AG04450 (cell line): ENCODE data around the gene ZNF142. TPM values are rescaled to one million over a fixed set of nuclear protein-coding genes. Genes with fewer than 3 reads are reported as not detected.

Source experiments
- CTCF ChIA-PET: fragments of 300-600, 350-600 bp; formaldehyde crosslinking; extraction: SDS; loops from one replicate; lab custom pipeline; 2022; ENCODE audit warnings: antibody characterized with exemption, inconsistent platforms; lab: Charles Lee
- POLR2A ChIA-PET: fragments of 350-600 bp; formaldehyde crosslinking; extraction: SDS; loops from one replicate; lab custom pipeline; 2021; ENCODE audit warnings: antibody characterized with exemption, inconsistent platforms; lab: Yijun Ruan, JAX
- DNase-seq: peaks from one replicate; pipeline ENCODE4 v3.0.0-alpha.2; 2011; ENCODE audit warnings: low read depth, low spot score
- H3K27ac ChIP-seq: one replicate; pipeline ENCODE4 v1.5.1; 2012; ENCODE audit warnings: low read depth, low read length, control low read depth
- H3K27me3 ChIP-seq: one replicate; pipeline ENCODE4 v1.6.0; 2012; ENCODE audit warnings: low read length; ENCODE audit not compliant: control insufficient read depth, insufficient read depth
- H3K4me3 ChIP-seq: 2 replicates; pipeline ENCODE4 v1.5.1; 2011; ENCODE audit warnings: mild to moderate bottlenecking, low read depth, low read length, control low read depth
- H3K9me3 ChIP-seq: 2 replicates; pipeline ENCODE4 v1.5.1; 2012; ENCODE audit warnings: low read length; ENCODE audit not compliant: control insufficient read depth, insufficient read depth
- CTCF ChIP-seq: IDR thresholded peaks from 2 replicates; pipeline ENCODE4 v1.5.1; 2011; ENCODE audit warnings: low read depth, low read length, control low read depth, inconsistent platforms
- polyA minus RNA-seq: library from RNA; depleted of rRNA, polyadenylated mRNA; stranded (reverse); fragments of >200 nt; gene quantifications from 2 replicates; pipeline ENCODE4 v1.2.3, GENCODE V29; 2011; rRNA and poly(A)+ RNA removed
- polyA plus RNA-seq: library from polyadenylated mRNA; depleted of rRNA; stranded (reverse); fragments of >200 nt; gene quantifications from 2 replicates; pipeline ENCODE4 v1.2.3, GENCODE V29; 2011; rRNA removed

Gene ZNF142, protein sequence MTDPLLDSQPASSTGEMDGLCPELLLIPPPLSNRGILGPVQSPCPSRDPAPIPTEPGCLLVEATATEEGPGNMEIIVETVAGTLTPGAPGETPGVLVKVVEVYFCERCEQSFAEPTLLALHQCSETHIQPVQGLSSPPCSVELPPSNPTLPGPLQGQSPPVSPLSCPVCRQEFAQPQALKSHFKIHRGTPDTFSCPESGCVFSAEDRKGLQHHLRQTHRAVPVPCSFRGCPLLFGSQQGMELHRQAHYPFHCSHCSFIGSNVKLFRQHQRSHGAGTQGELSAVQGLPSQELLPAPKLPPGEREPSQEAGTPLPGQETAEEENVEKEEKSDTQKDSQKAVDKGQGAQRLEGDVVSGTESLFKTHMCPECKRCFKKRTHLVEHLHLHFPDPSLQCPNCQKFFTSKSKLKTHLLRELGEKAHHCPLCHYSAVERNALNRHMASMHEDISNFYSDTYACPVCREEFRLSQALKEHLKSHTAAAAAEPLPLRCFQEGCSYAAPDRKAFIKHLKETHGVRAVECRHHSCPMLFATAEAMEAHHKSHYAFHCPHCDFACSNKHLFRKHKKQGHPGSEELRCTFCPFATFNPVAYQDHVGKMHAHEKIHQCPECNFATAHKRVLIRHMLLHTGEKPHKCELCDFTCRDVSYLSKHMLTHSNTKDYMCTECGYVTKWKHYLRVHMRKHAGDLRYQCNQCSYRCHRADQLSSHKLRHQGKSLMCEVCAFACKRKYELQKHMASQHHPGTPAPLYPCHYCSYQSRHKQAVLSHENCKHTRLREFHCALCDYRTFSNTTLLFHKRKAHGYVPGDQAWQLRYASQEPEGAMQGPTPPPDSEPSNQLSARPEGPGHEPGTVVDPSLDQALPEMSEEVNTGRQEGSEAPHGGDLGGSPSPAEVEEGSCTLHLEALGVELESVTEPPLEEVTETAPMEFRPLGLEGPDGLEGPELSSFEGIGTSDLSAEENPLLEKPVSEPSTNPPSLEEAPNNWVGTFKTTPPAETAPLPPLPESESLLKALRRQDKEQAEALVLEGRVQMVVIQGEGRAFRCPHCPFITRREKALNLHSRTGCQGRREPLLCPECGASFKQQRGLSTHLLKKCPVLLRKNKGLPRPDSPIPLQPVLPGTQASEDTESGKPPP (N-terminal part only)
- 3.5 and 5.5 TPM in 2 replicates for polyA plus RNA-seq
- polyA minus RNA-seq, result 14.4 and 15.4 TPM in 2 replicates

DNA sequence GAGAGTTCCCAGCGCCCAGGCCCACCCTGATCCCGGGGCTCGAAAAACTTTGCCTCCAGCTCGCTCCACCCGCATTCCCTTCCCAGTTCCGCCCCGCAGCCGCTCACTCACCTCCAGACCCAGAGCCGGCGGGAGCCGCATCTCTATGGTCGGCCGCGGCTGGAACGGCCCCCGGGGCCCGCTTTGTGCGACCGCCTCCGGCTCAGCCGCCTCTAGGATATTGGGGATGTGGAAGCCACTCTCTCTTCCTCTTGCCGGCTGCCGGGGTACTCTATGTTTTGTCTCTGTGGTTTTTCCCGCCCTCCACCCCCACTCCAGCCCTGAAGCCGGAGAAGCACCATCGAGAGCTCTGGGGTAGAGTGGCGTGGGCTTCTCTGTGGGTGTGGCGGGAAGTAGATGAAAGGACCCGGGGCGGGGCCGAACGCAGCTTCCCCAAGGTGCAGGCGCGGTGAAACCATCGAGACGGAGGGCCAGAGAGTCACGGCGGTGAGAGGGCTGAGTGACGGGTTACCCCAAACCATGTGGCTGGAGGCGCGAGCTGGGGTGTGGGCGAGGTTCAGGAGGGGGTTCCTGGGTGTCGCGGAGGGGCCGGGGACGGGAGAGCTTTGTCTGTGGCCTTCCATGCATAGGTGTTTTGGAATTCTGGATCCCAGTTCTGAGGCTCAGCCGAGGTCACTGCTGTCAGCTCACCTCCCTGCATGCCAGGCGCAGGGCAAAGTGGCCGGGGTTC, at the start of gene ZNF142, which contains the start of gene BCS1L:
Gene ZNF142 (minus strand): TSS at position 366 of the 730 bp plus-strand sequence. CDS start 3,194 bp downstream, outside the sequence.
Gene BCS1L (plus strand): TSS at position 426 of the 730 bp plus-strand sequence. CDS start 1,305 bp downstream, outside the sequence.
- ChIA-PET POLR2A (interaction anchor here (0.6 to 3.0 kb wide), 9 partner anchors 9 to 188 kb away, joined by 3 to 24 read pairs (median 5); partner anchors contain the start of genes PLCD4, RNF25, STK36 and TTLL4), CTCF (interaction anchor here (0.5 to 5.2 kb wide), 13 partner anchors 10 to 220 kb away, joined by 3 to 72 read pairs (median 4); partner anchors contain the start of genes RNF25 and STK36)
- H3K9me3 ChIP-seq, result peaks cover 3% of the 10 kb centered on the region; the same call in 1 of the 2 replicates
- H3K27me3 ChIP-seq, result no peaks in the 10 kb centered on the region
- TF ChIP-seq CTCF, result no peak
- peak within 1 kb of the TSS; percentile 39 for H3K27ac ChIP-seq
- peak; percentile 48 for DNase-seq
- H3K4me3 ChIP-seq, result peak within 1 kb of the TSS; percentile 91

- Histone ChIP-seq H3K9me3 (0 out of 2 replicates have a peak, but pooled peaks cover 2% of the 10 kb centered on the region), H3K27me3 (no peaks in the 10 kb centered on the region), H3K4me3 (no peak overlapping the region), H3K27ac (no peak overlapping the region)
- TF ChIP-seq CTCF, result no peak
- no peak for DNase-seq
- CTCF ChIA-PET, result interaction anchor here (0.9 to 2.8 kb wide), 3 partner anchors 98 to 144 kb away, joined by 3 to 16 read pairs (median 8); no protein-coding TSS in a partner anchor
- POLR2A ChIA-PET, result no interaction called here
These were observed 48.7 kb upstream of the ZNF142 start for GRCh38 chr2:218708086-218708485.

DNA sequence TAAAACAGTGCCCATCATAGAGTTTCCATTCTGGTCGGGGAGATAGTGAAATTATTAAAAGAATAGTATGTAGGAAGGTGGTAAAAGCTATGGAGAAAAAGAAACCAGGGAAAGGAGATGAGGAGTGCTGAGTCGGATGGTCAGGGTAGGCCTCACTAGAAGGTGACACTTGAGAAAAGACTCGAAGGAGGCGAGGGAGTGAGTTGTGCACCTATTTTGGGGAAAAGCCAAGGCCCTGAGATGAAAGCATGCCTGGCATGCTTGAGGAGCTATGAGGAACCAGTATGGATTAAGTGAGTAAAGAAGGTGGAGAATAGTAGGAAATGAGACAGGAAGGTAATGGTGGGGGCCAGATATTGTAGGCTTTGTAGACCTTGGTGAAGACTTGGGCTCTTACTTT, 43.9 kb upstream of the ZNF142 start:
- CTCF ChIA-PET, result interaction anchor here (1.1 to 2.3 kb wide), 2 partner anchors 16 to 144 kb away, joined by 6 to 15 read pairs; no protein-coding TSS in a partner anchor

More for the DNA sequence above, 43.9 kb upstream of the ZNF142 start:
- DNase-seq, result no peak
- H3K27ac ChIP-seq, result no peak overlapping the region
- POLR2A ChIA-PET, result no interaction called here
- H3K4me3 ChIP-seq, result no peak overlapping the region
- H3K9me3 ChIP-seq, result no peaks in the 10 kb centered on the region
- no peak for TF ChIP-seq CTCF
- H3K27me3 ChIP-seq, result no peaks in the 10 kb centered on the region
